H9 (cell line): Measurements from ENCODE around the gene CD52. TPM values are rescaled to one million over a fixed set of nuclear protein-coding genes. Genes with fewer than 3 reads are reported as not detected.

Experiments used
- DNase-seq: peaks from one replicate; pipeline ENCODE4 v3.0.0-alpha.2; 2017
- H2AFZ ChIP-seq: one replicate; pipeline ENCODE4 v1.6.1; 2013; ENCODE audit warnings: mild to moderate bottlenecking, low read length, control low read depth, moderate library complexity
- H2AK5ac ChIP-seq: 2 replicates; pipeline ENCODE4 v1.6.1; 2013; ENCODE audit warnings: low read length, control low read depth, mixed read lengths; ENCODE audit not compliant: insufficient read length
- H2BK120ac ChIP-seq: one replicate; pipeline ENCODE4 v1.6.1; 2013; ENCODE audit warnings: low read depth, mild to moderate bottlenecking, low read length, control low read depth, inconsistent platforms; ENCODE audit not compliant: poor library complexity, severe bottlenecking
- H2BK12ac ChIP-seq: 2 replicates; pipeline ENCODE4 v1.6.1; 2013; ENCODE audit warnings: low read length, control low read depth, mixed read lengths, low read depth; ENCODE audit not compliant: insufficient read length
- H2BK15ac ChIP-seq: 2 replicates; pipeline ENCODE4 v1.6.1; 2013; ENCODE audit warnings: low read depth, low read length, control low read depth
- H2BK20ac ChIP-seq: one replicate; pipeline ENCODE4 v1.6.1; 2013; ENCODE audit warnings: low read depth, mild to moderate bottlenecking, low read length, control low read depth, inconsistent platforms; ENCODE audit not compliant: poor library complexity, severe bottlenecking
- H2BK5ac ChIP-seq: 2 replicates; pipeline ENCODE4 v1.6.1; 2013; ENCODE audit warnings: low read length, control low read depth, mixed read lengths; ENCODE audit not compliant: insufficient read length
- H3K14ac ChIP-seq: 2 replicates; pipeline ENCODE4 v1.6.1; 2013; ENCODE audit warnings: low read length, control low read depth; ENCODE audit not compliant: insufficient read depth
- H3K18ac ChIP-seq: 2 replicates; pipeline ENCODE4 v1.6.1; 2013; ENCODE audit warnings: low read depth, mild to moderate bottlenecking, mixed read lengths, low read length, control low read depth; ENCODE audit not compliant: insufficient read length
- H3K23ac ChIP-seq: 2 replicates; pipeline ENCODE4 v1.6.1; 2013; ENCODE audit warnings: low read length, control low read depth, mixed read lengths, low read depth; ENCODE audit not compliant: insufficient read length
- H3K23me2 ChIP-seq: 2 replicates; pipeline ENCODE4 v1.6.1; 2013; ENCODE audit warnings: low read depth, mild to moderate bottlenecking, mixed read lengths, low read length, control low read depth; ENCODE audit not compliant: insufficient read length, poor library complexity, severe bottlenecking
- H3K27ac ChIP-seq: 2 replicates; pipeline ENCODE4 v1.5.1; 2013; ENCODE audit warnings: low read length, control low read depth, mixed read lengths, low read depth; ENCODE audit not compliant: insufficient read length
- H3K27me3 ChIP-seq: 2 replicates; pipeline ENCODE4 v1.6.1; 2013; ENCODE audit warnings: low read length, control low read depth, inconsistent platforms; ENCODE audit not compliant: insufficient read depth
- H3K4ac ChIP-seq: 2 replicates; pipeline ENCODE4 v1.6.1; 2013; ENCODE audit warnings: low read depth, mild to moderate bottlenecking, control low read depth, inconsistent platforms, low read length, moderate library complexity
- H3K4me1 ChIP-seq: 2 replicates; pipeline ENCODE4 v1.6.1; 2013; ENCODE audit warnings: low read length, control low read depth, inconsistent platforms; ENCODE audit not compliant: insufficient read depth
- H3K4me2 ChIP-seq: 2 replicates; pipeline ENCODE4 v1.6.1; 2013; ENCODE audit warnings: low read length, control low read depth, mixed read lengths; ENCODE audit not compliant: insufficient read length, insufficient read depth
- H3K56ac ChIP-seq: 2 replicates; pipeline ENCODE4 v1.6.1; 2013; ENCODE audit warnings: low read depth, mild to moderate bottlenecking, mixed read lengths, low read length, control low read depth; ENCODE audit not compliant: insufficient read length
- H3K79me1 ChIP-seq: 2 replicates; pipeline ENCODE4 v1.6.1; 2013; ENCODE audit warnings: low read depth, mild to moderate bottlenecking, moderate library complexity, low read length, control low read depth, inconsistent platforms; ENCODE audit not compliant: insufficient read depth, poor library complexity, severe bottlenecking
- H3K79me2 ChIP-seq: 2 replicates; pipeline ENCODE4 v1.6.1; 2013; ENCODE audit warnings: low read length, control low read depth, inconsistent platforms; ENCODE audit not compliant: insufficient read depth
- H3K9ac ChIP-seq: 2 replicates; pipeline ENCODE4 v1.6.1; 2013; ENCODE audit warnings: low read length, control low read depth, mixed read lengths; ENCODE audit not compliant: insufficient read length; ENCODE audit errors: extremely low read depth
- H3K9me3 ChIP-seq: one replicate; pipeline ENCODE4 v1.6.1; 2013; ENCODE audit warnings: low read depth, low read length, inconsistent platforms; ENCODE audit not compliant: control insufficient read depth
- H3T11ph ChIP-seq: one replicate; pipeline ENCODE4 v1.6.1; 2013; ENCODE audit warnings: mild to moderate bottlenecking, low read length, control low read depth, inconsistent platforms
- H4K20me1 ChIP-seq: one replicate; pipeline ENCODE4 v1.6.1; 2013; ENCODE audit not compliant: control insufficient read depth, insufficient read length, insufficient read depth
- H4K5ac ChIP-seq: 2 replicates; pipeline ENCODE4 v1.6.1; 2013; ENCODE audit warnings: low read depth, mild to moderate bottlenecking, mixed read lengths, low read length, control low read depth; ENCODE audit not compliant: insufficient read length
- H4K8ac ChIP-seq: replicated peaks from 2 replicates; pipeline ENCODE4 v1.6.1; 2013; ENCODE audit warnings: low read length, control low read depth, mixed read lengths, low read depth; ENCODE audit not compliant: insufficient read length
- H4K91ac ChIP-seq: 2 replicates; pipeline ENCODE4 v1.6.1; 2013; ENCODE audit warnings: low read depth, mild to moderate bottlenecking, moderate library complexity, mixed read lengths, low read length, control low read depth; ENCODE audit not compliant: insufficient read length
- H3K27ac Mint-ChIP-seq, 3 experiments: 2 replicates in 2 of 3; 3 replicates in 1 of 3; pipeline ENCODE4 v1.8.0; 2020 to 2021; ENCODE audit warnings: mixed read lengths in 3 of 3, mild to moderate bottlenecking in 1 of 3, moderate library complexity in 1 of 3
- H3K27me3 Mint-ChIP-seq: 2 replicates; pipeline ENCODE4 v1.8.0; 2021; ENCODE audit warnings: low read depth, mild to moderate bottlenecking, moderate library complexity, mixed read lengths
- H3K36me3 Mint-ChIP-seq, 3 experiments: 2 replicates in 2 of 3; 3 replicates in 1 of 3; pipeline ENCODE4 v1.8.0; 2020 to 2021; ENCODE audit warnings: low read depth in 3 of 3, mixed read lengths in 3 of 3; ENCODE audit not compliant: insufficient read depth in 1 of 3
- H3K4me1 Mint-ChIP-seq, 2 experiments: 2 replicates each; pipeline ENCODE4 v1.8.0; 2020; ENCODE audit warnings: mixed read lengths in 2 of 2
- H3K4me3 Mint-ChIP-seq, 2 experiments: 2 replicates in 1 of 2; 3 replicates in 1 of 2; pipeline ENCODE4 v1.8.0; 2020 to 2021; ENCODE audit warnings: mild to moderate bottlenecking in 2 of 2, mixed read lengths in 2 of 2, moderate library complexity in 1 of 2
- H3K9me3 Mint-ChIP-seq, 2 experiments: 2 replicates in 1 of 2; 3 replicates in 1 of 2; pipeline ENCODE4 v1.8.0; 2020; ENCODE audit warnings: mild to moderate bottlenecking in 2 of 2, mixed read lengths in 2 of 2, moderate library complexity in 1 of 2
- WGBS: extraction: QIAGEN DNeasy Blood & Tissue Kit; methylation state at CpG from one replicate; pipeline ENCODE4 v1.1.7; 2013; ENCODE audit warnings: missing lambda C conversion rate, low lambda C conversion rate, mixed read lengths; ENCODE audit not compliant: insufficient read length; ENCODE audit errors: extremely low coverage; 5-methylcytosine and 5-hydroxymethylcytosine counted together
- total RNA-seq: library from RNA; stranded (reverse); gene quantifications from 2 replicates; pipeline ENCODE4 v1.2.1, GENCODE V29; 2021
- TF ChIP-seq, protein P1 (sequence below): fragments of 200-600 bp; sonication (generic); conservative IDR thresholded peaks from 3 replicates; pipeline ENCODE4 v1.8.0; 2021; ENCODE audit warnings: antibody characterized with exemption, mild to moderate bottlenecking

The CD52 gene
- total RNA-seq, 1 experiment from 2014 or later, result 4.1 TPM

DNA sequence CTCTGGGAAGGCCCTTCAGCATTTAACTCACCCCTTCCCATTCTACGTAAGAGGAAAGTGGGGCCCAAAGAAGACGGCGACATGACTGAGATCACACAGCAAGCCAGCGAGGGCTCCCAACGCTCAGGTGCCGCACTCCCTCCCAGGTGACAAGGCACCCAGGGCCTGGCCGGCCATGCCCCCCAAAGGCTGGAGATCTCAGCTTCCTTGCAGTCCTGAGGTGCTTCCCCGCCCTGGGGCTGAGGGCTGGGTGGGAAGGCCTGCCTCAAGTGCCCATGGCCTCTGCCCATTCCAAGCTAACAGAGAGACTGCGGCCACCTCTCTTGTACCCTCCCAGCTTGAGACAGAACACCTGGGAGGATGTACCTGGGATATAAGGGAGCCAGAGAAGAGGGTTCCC, 37.2 kb downstream of the CD52 start:
- peaks cover 44 to 57% of the 10 kb centered on the region in 2 experiments for H3K4me1 Mint-ChIP-seq
- peak; percentile 24 for DNase-seq

More for the DNA sequence above, 37.2 kb downstream of the CD52 start:
- no peak overlapping the region for H3K9ac ChIP-seq
- H3K27me3 ChIP-seq, result no peaks in the 10 kb centered on the region
- no peak overlapping the region for H4K5ac ChIP-seq
- H2BK15ac ChIP-seq, result no peak overlapping the region
- no peak overlapping the region for H4K91ac ChIP-seq
- no peak overlapping the region for H3K14ac ChIP-seq
- H3K79me1 ChIP-seq, result no peaks in the 10 kb centered on the region
- no peak overlapping the region for H3K23ac ChIP-seq
- no peak overlapping the region for H2AK5ac ChIP-seq
- no peaks in the 10 kb centered on the region; a peak in 1 of 5 replicates for H3K9me3 Mint-ChIP-seq
- H2BK12ac ChIP-seq, result no peak overlapping the region
- H3K27ac ChIP-seq, result no peak overlapping the region
- TF ChIP-seq, protein P1, sequence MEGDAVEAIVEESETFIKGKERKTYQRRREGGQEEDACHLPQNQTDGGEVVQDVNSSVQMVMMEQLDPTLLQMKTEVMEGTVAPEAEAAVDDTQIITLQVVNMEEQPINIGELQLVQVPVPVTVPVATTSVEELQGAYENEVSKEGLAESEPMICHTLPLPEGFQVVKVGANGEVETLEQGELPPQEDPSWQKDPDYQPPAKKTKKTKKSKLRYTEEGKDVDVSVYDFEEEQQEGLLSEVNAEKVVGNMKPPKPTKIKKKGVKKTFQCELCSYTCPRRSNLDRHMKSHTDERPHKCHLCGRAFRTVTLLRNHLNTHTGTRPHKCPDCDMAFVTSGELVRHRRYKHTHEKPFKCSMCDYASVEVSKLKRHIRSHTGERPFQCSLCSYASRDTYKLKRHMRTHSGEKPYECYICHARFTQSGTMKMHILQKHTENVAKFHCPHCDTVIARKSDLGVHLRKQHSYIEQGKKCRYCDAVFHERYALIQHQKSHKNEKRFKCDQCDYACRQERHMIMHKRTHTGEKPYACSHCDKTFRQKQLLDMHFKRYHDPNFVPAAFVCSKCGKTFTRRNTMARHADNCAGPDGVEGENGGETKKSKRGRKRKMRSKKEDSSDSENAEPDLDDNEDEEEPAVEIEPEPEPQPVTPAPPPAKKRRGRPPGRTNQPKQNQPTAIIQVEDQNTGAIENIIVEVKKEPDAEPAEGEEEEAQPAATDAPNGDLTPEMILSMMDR, result no peak
- WGBS, result no CpG with 5 or more reads among the region's 9 CpGs
- no peak overlapping the region for H4K8ac ChIP-seq
- no peaks in the 10 kb centered on the region for H3K9me3 ChIP-seq
- H3K4me2 ChIP-seq, result no peak overlapping the region
- no peak overlapping the region for H3K4ac ChIP-seq
- H2BK120ac ChIP-seq, result no peak overlapping the region
- no peak overlapping the region for H2BK20ac ChIP-seq
- no peak overlapping the region for H3K4me3 Mint-ChIP-seq
- no peak overlapping the region for H3K18ac ChIP-seq
- no peak overlapping the region for H2AFZ ChIP-seq
- peaks cover 18% of the 10 kb centered on the region for H3K27me3 Mint-ChIP-seq
- no peaks in the 10 kb centered on the region for H3K79me2 ChIP-seq
- H3T11ph ChIP-seq, result no peak overlapping the region
- H2BK5ac ChIP-seq, result no peak overlapping the region
- no peak overlapping the region for H3K56ac ChIP-seq
- peaks cover 5% of the 10 kb centered on the region for H3K4me1 ChIP-seq
- no peak overlapping the region for H3K27ac Mint-ChIP-seq
- H3K36me3 Mint-ChIP-seq, result no peaks in the 10 kb centered on the region
- no peaks in the 10 kb centered on the region for H4K20me1 ChIP-seq
- no peaks in the 10 kb centered on the region for H3K23me2 ChIP-seq
